Panc1 (cell line): ENCODE measurements around the gene RPS19BP1. TPM values are rescaled to one million over a fixed set of nuclear protein-coding genes. Genes with fewer than 3 reads are reported as not detected.

ENCODE experiments used
- ATAC-seq: fragments of 200-7000 bp; cut with Tn5 transposase; 2 replicates; pipeline ENCODE4 v1.9.1; 2020; ENCODE audit warnings: mild to moderate bottlenecking, moderate library complexity
- BruUV-seq: library from RNA; stranded (reverse); fragments of 400-500 nt; replicated peaks from 2 replicates; lab custom pipeline; 2021; lab: Mats Ljungman, UMichigan
- CTCF ChIA-PET: fragments of 300-600 bp; sonication (Branson Sonifier 250); formaldehyde crosslinking; loops from one replicate; lab custom pipeline; 2022; ENCODE audit warnings: antibody characterized with exemption; lab: Charles Lee
- POLR2A ChIA-PET: fragments of 300-600 bp; sonication (Branson Sonifier 250); formaldehyde crosslinking; loops from one replicate; lab custom pipeline; 2022; ENCODE audit warnings: antibody characterized with exemption; lab: Charles Lee
- DNase-seq: peaks from one replicate; pipeline ENCODE4 v3.0.0-alpha.2; 2010; ENCODE audit warnings: low read depth, low spot score
- H3K27ac ChIP-seq: 2 replicates; pipeline ENCODE4 v1.5.1; 2011; ENCODE audit warnings: mild to moderate bottlenecking, low read length, inconsistent platforms
- H3K27me3 ChIP-seq: fragments of 200-500 bp; sonication (Bioruptor generic); 2 replicates; pipeline ENCODE4 v1.6.0; 2014; ENCODE audit warnings: low read length, inconsistent platforms; ENCODE audit not compliant: control insufficient read depth, insufficient read depth
- H3K36me3 ChIP-seq: fragments of 200-500 bp; sonication (Bioruptor generic); 2 replicates; pipeline ENCODE4 v1.5.1; 2014; ENCODE audit warnings: inconsistent platforms, mild to moderate bottlenecking, low read length, moderate library complexity; ENCODE audit not compliant: control insufficient read depth, insufficient read depth
- H3K4me1 ChIP-seq: 2 replicates; pipeline ENCODE4 v1.5.1; 2011; ENCODE audit warnings: inconsistent platforms, mild to moderate bottlenecking, low read length, moderate library complexity; ENCODE audit not compliant: control insufficient read depth, insufficient read depth
- H3K4me3 ChIP-seq, 2 experiments: 2 replicates each; pipeline ENCODE4 v1.5.1; 2011 to 2012; ENCODE audit warnings: low read depth in 2 of 2, low read length in 2 of 2, mild to moderate bottlenecking in 2 of 2, inconsistent platforms in 1 of 2, moderate library complexity in 1 of 2
- H3K9me3 ChIP-seq: fragments of 200-500 bp; sonication (Bioruptor generic); 2 replicates; pipeline ENCODE4 v1.5.1; 2014; ENCODE audit warnings: low read depth, mild to moderate bottlenecking, inconsistent platforms, low read length, moderate library complexity; ENCODE audit not compliant: control insufficient read depth, insufficient read depth
- CTCF ChIP-seq: fragments of 450-650 bp; IDR thresholded peaks from 2 replicates; pipeline ENCODE4 v1.5.1; 2017; ENCODE audit warnings: mild to moderate bottlenecking
- POLR2AphosphoS5 ChIP-seq: IDR thresholded peaks from 2 replicates; pipeline ENCODE4 v1.6.1; 2012; ENCODE audit warnings: mild to moderate bottlenecking, low read depth, low read length, moderate library complexity
- SIN3A ChIP-seq: IDR thresholded peaks from 2 replicates; pipeline ENCODE4 v1.6.1; 2012; ENCODE audit warnings: low read depth, mild to moderate bottlenecking, low read length, moderate library complexity, borderline replicate concordance; ENCODE audit not compliant: insufficient read depth
- TCF7L2 ChIP-seq: IDR thresholded peaks from 2 replicates; pipeline ENCODE4 v1.6.1; 2011; ENCODE audit warnings: mild to moderate bottlenecking, low read depth, low read length, inconsistent platforms
- in situ Hi-C: cut with HindIII; loops from 2 replicates; pipeline ENCODE4 v1.10.0; 2016; ENCODE audit warnings: low sequenced_read_pairs, low pct_unique_long_range_greater_than_20kb
- intact Hi-C: fragments of 100-400 bp; cut with micrococcal nuclease; formaldehyde crosslinking; loops from one replicate; pipeline ENCODE4 v1.10.0; 2022; ENCODE audit not compliant: unreplicated experiment
- total RNA-seq: library from RNA; stranded (reverse); gene quantifications from one replicate; pipeline ENCODE4 v1.2.1, GENCODE V29; 2021; ENCODE audit not compliant: unreplicated experiment
- TF ChIP-seq, protein P1 (sequence below), 2 experiments: IDR thresholded peaks; 2 replicates each; pipeline ENCODE4 v1.6.1; 2011 to 2012; ENCODE audit warnings: low read depth in 2 of 2, control low read depth in 1 of 2, low read length in 1 of 2, mild to moderate bottlenecking in 1 of 2, moderate library complexity in 1 of 2; ENCODE audit not compliant: insufficient read depth in 1 of 2

The RPS19BP1 gene
- total RNA-seq, 1 experiment from 2014 or later, result 123 TPM

- H3K9me3 ChIP-seq, result no peaks in the 10 kb centered on the region
- no peak overlapping the region for H3K27ac ChIP-seq
- BruUV-seq, result no TSS peak
- POLR2A ChIA-PET, result no interaction called here
- in situ Hi-C loops, result no loop called here
- no peaks in the 10 kb centered on the region for H3K36me3 ChIP-seq
- no peaks in the 10 kb centered on the region for H3K27me3 ChIP-seq
- intact Hi-C loops, result no loop called here
- TF ChIP-seq, protein P1, sequence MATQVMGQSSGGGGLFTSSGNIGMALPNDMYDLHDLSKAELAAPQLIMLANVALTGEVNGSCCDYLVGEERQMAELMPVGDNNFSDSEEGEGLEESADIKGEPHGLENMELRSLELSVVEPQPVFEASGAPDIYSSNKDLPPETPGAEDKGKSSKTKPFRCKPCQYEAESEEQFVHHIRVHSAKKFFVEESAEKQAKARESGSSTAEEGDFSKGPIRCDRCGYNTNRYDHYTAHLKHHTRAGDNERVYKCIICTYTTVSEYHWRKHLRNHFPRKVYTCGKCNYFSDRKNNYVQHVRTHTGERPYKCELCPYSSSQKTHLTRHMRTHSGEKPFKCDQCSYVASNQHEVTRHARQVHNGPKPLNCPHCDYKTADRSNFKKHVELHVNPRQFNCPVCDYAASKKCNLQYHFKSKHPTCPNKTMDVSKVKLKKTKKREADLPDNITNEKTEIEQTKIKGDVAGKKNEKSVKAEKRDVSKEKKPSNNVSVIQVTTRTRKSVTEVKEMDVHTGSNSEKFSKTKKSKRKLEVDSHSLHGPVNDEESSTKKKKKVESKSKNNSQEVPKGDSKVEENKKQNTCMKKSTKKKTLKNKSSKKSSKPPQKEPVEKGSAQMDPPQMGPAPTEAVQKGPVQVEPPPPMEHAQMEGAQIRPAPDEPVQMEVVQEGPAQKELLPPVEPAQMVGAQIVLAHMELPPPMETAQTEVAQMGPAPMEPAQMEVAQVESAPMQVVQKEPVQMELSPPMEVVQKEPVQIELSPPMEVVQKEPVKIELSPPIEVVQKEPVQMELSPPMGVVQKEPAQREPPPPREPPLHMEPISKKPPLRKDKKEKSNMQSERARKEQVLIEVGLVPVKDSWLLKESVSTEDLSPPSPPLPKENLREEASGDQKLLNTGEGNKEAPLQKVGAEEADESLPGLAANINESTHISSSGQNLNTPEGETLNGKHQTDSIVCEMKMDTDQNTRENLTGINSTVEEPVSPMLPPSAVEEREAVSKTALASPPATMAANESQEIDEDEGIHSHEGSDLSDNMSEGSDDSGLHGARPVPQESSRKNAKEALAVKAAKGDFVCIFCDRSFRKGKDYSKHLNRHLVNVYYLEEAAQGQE (IDR thresholded peaks at IDR 0.05; ENCODE audit: insufficient read depth in 1 of 2, low read depth in 2 of 2, low read length in 1 of 2), result no peak
- no peak for TF ChIP-seq POLR2AphosphoS5
- TF ChIP-seq CTCF, result no peak
- DNase-seq (no peak), ATAC-seq (no peak)
- H3K4me1 ChIP-seq, result no peaks in the 10 kb centered on the region
- CTCF ChIA-PET, result no interaction called here
- H3K4me3 ChIP-seq, result no peak overlapping the region
These were observed 36.5 kb upstream of the RPS19BP1 start for GRCh38 chr22:39569066-39569465.

DNA sequence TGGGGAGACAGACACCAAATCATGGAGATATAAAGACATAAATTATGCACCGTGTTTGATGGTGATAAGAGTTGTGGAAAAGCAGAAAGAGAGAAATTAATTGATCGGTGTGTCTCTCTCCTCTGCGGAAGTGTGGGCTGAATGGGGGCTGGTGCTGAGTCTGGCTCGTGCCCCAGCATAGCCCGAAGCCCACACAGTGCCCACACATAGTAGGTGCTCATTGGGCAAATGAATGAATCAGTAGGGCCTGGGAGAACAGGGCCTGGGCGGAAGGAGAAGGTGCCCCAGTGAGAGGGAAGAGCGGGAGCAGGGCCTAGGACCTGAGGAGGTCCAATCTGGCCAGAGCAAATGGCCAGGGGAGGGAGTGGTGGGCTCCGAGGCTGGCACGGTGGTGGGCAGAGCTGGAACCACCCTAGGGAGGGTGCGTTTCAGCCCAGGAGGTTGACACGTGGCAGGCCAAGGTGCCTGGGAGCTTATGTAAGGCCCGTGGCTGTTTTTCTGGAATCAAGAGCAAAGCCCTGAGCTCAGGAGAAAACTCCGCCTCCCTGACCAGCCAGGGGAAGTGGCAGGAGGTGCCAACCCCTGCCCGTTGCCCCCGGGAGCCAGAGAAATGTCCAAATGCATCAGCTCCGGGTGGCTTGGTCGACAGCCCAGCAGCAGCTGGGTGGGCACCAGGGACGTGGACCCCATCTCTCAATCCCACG lies 35.9 kb upstream of the RPS19BP1 start:
- Histone ChIP-seq H3K27me3 (no peaks in the 10 kb centered on the region), H3K9me3 (no peaks in the 10 kb centered on the region), H3K4me3 (no peak overlapping the region), H3K36me3 (no peaks in the 10 kb centered on the region), H3K4me1 (no peaks in the 10 kb centered on the region), H3K27ac (no peak overlapping the region)
- ATAC-seq (no peak), DNase-seq (no peak)
- CTCF ChIA-PET, result no interaction called here
- in situ Hi-C loops (no loop called here), intact Hi-C loops (no loop called here)
- POLR2A ChIA-PET, result no interaction called here
- no TSS peak for BruUV-seq
- no peak for TF ChIP-seq SIN3A
- TF ChIP-seq TCF7L2, result no peak
- TF ChIP-seq, protein P1 (IDR thresholded peaks at IDR 0.05; ENCODE audit: insufficient read depth in 1 of 2, low read depth in 2 of 2, low read length in 1 of 2), result no peak
- no peak for TF ChIP-seq POLR2AphosphoS5
- TF ChIP-seq CTCF, result no peak
